ENCODE measurements around the gene KCNH6. TPM values are rescaled to one million over a fixed set of nuclear protein-coding genes. Genes with fewer than 3 reads are reported as not detected.
A peak's percentile ranks its signal among the peaks of the same experiment; 100 is the strongest.

Gene KCNH6
- total and polyA plus RNA-seq, 2 donors: 0.05 to 0.25 TPM

DNA sequence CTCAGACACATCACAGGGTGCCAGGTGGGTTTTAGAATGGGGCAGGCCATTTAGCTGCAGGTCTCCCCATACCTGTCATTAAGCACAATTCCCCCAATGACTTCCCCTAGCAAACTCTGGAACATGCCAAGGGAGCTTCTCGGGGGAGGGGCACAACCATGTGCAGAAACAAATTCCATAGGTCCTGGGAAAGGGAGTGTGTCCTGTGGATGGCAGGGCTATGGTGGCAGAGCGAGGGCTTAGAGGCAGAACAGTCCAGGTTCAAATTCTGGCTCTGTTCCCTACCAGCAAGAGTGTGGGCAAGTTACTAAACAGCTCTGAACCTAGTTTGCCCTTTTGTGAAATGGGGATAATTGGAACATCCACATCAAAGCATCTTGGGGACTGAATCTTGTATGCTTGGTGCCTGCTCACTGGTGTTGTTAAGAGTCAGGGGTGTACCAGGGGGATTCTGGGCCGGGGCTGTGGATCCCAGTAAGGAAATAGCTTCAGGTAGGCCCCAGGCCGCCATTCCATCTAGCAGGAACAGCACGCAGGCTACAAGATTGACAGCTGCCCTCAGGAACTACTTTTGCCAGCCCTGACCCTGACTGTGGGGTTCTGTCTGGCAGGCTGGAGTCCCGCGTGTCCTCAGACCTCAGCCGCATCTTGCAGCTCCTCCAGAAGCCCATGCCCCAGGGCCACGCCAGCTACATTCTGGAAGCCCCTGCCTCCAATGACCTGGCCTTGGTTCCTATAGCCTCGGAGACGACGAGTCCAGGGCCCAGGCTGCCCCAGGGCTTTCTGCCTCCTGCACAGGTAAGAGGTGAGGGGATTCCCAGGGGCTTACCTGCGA is 21.5 kb downstream of the KCNH6 start:
- Histone ChIP-seq H3K36me3 (ENCODE audit: control insufficient read depth in 2 of 2, insufficient read depth in 2 of 2, low read length in 1 of 2) (no peaks in the 10 kb centered on the region), H3K27me3 (ENCODE audit: control insufficient read depth in 2 of 2, insufficient read depth in 1 of 2, low read length in 1 of 2) (peaks cover 0 to 3% of the 10 kb centered on the region in 2 donors), H3K4me3 (ENCODE audit: low read length in 2 of 2) (no peak overlapping the region), H3K9me3 (ENCODE audit: control insufficient read depth in 2 of 2, insufficient read depth in 1 of 2, low read length in 1 of 2) (peaks cover 0 to 1% of the 10 kb centered on the region in 2 donors), H3K27ac (ENCODE audit: low read depth in 1 of 2, low read length in 1 of 2) (no peak overlapping the region), H3K4me1 (ENCODE audit: control insufficient read depth in 2 of 2, insufficient read depth in 2 of 2, low read length in 2 of 2) (peaks cover 2 to 27% of the 10 kb centered on the region in 2 donors)
- 97% methylated on average over 13 of the region's 13 CpGs for WGBS
- no peak for DNase-seq (ENCODE audit: low read depth in 6 of 9, low spot score in 9 of 9)

DNA sequence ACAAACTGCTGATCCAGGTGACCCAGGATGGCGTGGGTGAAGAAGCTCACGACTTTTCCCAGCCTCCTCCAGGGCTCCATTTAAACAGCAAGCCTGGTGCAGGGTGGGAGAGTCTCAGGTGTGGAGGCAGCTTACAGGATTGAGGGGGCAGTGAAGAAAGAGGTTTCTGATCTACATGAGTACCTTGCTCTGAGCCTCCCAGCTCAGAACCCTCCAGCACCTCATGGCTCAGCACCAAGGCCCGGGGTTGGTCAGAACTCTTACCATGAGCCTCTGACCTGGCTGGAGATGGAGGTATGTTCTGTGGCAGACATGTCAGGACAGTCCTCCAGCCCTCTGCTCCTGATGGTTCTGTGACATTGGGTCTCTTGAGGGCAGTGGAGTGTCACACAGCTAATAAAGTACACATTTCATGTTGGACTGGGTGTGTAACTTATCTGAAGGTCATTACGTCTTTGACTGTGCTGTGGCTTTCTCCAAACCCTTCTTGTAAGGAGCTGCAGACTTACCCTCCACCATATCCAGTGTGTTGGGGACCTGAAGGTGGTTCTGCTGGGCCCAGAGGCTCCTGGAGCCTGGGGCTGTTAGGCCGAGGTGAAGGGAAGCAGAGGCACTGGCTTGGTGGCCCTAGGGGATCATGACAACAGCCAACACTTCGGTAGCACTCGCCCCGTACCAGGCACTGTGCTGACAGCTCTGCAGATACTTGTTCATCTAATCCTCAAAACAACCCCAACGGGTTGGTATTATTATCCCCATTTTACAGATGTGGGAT is 23.3 kb downstream of the KCNH6 start:
- H3K4me3 ChIP-seq (ENCODE audit: low read length in 2 of 2): no peak overlapping the region
- H3K36me3 ChIP-seq (ENCODE audit: control insufficient read depth in 2 of 2, insufficient read depth in 2 of 2, low read length in 1 of 2): no peaks in the 10 kb centered on the region
- peaks cover 0 to 22% of the 10 kb centered on the region in 2 donors for H3K4me1 ChIP-seq (ENCODE audit: control insufficient read depth in 2 of 2, insufficient read depth in 2 of 2, low read length in 2 of 2)
- H3K9me3 ChIP-seq (ENCODE audit: control insufficient read depth in 2 of 2, insufficient read depth in 1 of 2, low read length in 1 of 2): peaks cover 0 to 1% of the 10 kb centered on the region in 2 donors
- no peak for DNase-seq (ENCODE audit: low read depth in 6 of 9, low spot score in 9 of 9)
- no peak overlapping the region for H3K27ac ChIP-seq (ENCODE audit: low read depth in 1 of 2, low read length in 1 of 2)
- 99% methylated on average over 9 of the region's 9 CpGs for WGBS
- no peaks in the 10 kb centered on the region for H3K27me3 ChIP-seq (ENCODE audit: control insufficient read depth in 2 of 2, insufficient read depth in 1 of 2, low read length in 1 of 2)

DNA sequence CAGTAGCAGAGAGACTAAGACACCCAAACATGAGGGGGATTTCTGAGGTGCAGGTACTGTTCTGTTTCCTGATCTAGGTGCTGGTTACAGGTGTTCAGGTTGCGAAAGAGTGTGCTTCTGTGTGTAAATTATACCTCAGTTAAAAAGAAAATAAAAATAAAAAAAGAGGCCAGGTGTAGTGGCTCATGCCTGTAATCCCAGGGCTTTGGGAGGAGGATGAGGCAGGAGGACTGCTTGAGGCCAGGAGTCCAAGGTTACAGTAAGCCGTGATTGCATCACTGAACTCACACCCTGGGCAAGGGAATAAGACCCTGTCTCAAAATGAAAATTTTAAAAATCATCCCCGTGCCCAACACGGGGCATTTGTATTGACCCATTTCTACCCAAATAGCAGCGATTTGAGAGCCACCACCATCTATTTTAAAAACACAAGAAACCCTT is 23.9 kb downstream of the KCNH6 start:
- Histone ChIP-seq H3K9me3 (ENCODE audit: control insufficient read depth in 2 of 2, insufficient read depth in 1 of 2, low read length in 1 of 2) (peaks cover 0 to under 1% of the 10 kb centered on the region in 2 donors), H3K36me3 (ENCODE audit: control insufficient read depth in 2 of 2, insufficient read depth in 2 of 2, low read length in 1 of 2) (peaks cover 0 to 2% of the 10 kb centered on the region in 2 donors)

DNA sequence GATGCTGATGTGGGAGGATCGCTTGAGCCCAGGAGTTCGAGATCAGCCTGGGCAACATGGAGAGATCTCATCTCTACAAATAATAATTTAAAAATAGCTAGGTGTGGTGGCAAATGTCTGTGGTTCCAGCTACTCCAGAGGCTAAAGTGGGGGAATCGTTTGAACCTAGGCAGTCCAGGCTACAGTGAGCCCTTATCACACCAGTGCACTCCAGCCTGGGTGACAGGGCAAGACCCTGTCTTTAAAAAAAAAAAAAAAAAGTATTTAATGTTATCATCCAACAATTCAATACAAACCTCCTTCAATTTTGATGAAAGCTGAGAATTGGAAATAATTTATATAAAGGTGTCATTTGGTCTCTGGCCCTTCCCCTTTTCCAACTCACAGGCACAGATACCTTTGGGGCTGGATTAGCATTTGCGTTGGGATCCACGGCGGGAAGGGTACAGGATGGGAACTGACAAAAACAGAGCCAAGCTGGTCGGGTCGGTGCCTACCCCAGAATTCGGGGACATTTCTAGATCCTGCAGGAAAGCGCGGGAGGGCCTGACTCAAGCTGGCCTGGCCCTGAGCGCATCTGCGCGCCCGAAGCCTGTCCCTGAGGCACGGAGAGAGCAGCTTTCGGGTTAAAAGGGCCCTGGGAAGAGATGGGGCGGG is 26.3 kb downstream of the KCNH6 start:
- WGBS: 16% methylated on average over 18 of the region's 18 CpGs
- no peak for DNase-seq (ENCODE audit: low read depth in 6 of 9, low spot score in 9 of 9)
- Histone ChIP-seq H3K4me3 (ENCODE audit: low read length in 2 of 2) (peak overlapping the region; percentile 49 to 96), H3K9me3 (ENCODE audit: control insufficient read depth in 2 of 2, insufficient read depth in 1 of 2, low read length in 1 of 2) (no peaks in the 10 kb centered on the region), H3K36me3 (ENCODE audit: control insufficient read depth in 2 of 2, insufficient read depth in 2 of 2, low read length in 1 of 2) (peaks cover 0 to 3% of the 10 kb centered on the region in 2 donors), H3K4me1 (ENCODE audit: control insufficient read depth in 2 of 2, insufficient read depth in 2 of 2, low read length in 2 of 2) (peaks cover 14 to 21% of the 10 kb centered on the region in 2 donors), H3K27ac (ENCODE audit: low read depth in 1 of 2, low read length in 1 of 2) (peak overlapping the region; percentile 85 to 87), H3K27me3 (ENCODE audit: control insufficient read depth in 2 of 2, insufficient read depth in 1 of 2, low read length in 1 of 2) (no peaks in the 10 kb centered on the region)

More for the DNA sequence above, 23.9 kb downstream of the KCNH6 start:
- DNase-seq (ENCODE audit: low read depth in 6 of 9, low spot score in 9 of 9): no peak
- WGBS: 76% methylated on average over 5 of the region's 5 CpGs
- no peak overlapping the region for H3K4me3 ChIP-seq (ENCODE audit: low read length in 2 of 2)
- no peak overlapping the region for H3K27ac ChIP-seq (ENCODE audit: low read depth in 1 of 2, low read length in 1 of 2)
- H3K4me1 ChIP-seq (ENCODE audit: control insufficient read depth in 2 of 2, insufficient read depth in 2 of 2, low read length in 2 of 2): peaks cover 3 to 27% of the 10 kb centered on the region in 2 donors
- H3K27me3 ChIP-seq (ENCODE audit: control insufficient read depth in 2 of 2, insufficient read depth in 1 of 2, low read length in 1 of 2): no peaks in the 10 kb centered on the region

DNA sequence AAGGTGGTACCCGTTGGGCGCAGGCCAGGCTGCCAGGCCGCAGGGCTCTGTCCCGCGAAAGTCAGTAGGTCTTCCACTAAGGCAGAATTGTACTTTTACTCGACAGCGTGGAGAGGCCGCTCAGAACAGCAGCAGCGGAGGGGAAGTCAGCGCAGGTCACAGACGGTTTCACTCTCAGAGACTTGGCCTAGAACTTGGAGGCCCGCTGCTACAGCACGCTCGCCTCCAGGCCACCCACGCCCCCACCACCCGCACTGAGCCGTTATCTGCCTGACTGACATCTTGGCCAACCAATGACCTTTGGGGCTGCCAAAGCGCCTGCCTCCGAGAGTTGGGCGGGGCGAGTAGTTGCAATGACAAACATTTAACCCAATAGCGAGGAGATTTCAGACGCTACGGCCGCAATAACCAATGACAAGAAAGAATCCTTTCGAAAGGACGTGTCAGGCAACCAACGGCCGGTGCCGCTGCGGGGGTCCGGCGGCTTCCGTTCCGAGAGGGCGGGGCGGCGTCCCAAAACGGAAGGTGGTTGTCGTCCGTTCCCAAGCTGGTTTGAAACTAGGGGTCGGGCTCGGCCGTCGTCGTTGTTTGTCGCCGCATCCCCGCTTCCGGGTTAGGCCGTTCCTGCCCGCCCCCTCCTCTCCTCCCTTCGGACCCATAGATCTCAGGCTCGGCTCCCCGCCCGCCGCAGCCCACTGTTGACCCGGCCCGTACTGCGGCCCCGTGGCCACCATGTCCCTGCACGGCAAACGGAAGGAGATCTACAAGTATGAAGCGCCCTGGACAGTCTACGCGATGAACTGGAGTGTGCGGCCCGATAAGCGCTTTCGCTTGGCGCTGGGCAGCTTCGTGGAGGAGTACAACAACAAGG is 27.0 kb downstream of the KCNH6 start, which contains the start of gene DCAF7:
DCAF7 (plus strand) TSS at position 532 of the 871 bp plus-strand sequence; CDS start at position 733, 201 bp downstream.
- H3K27ac ChIP-seq (ENCODE audit: low read depth in 1 of 2, low read length in 1 of 2): peak within 1 kb of the TSS; percentile 87 to 89
- peak; percentile 99 to 100 (median 100) for DNase-seq (ENCODE audit: low read depth in 6 of 9, low spot score in 9 of 9)
- H3K4me3 ChIP-seq (ENCODE audit: low read length in 2 of 2): peak within 1 kb of the TSS; percentile 61 to 96
- peaks cover 0 to 7% of the 10 kb centered on the region in 2 donors for H3K36me3 ChIP-seq (ENCODE audit: control insufficient read depth in 2 of 2, insufficient read depth in 2 of 2, low read length in 1 of 2)
- under 1% methylated on average over 72 of the region's 72 CpGs for WGBS
- peaks cover 14 to 20% of the 10 kb centered on the region in 2 donors for H3K4me1 ChIP-seq (ENCODE audit: control insufficient read depth in 2 of 2, insufficient read depth in 2 of 2, low read length in 2 of 2)
- no peaks in the 10 kb centered on the region for H3K27me3 ChIP-seq (ENCODE audit: control insufficient read depth in 2 of 2, insufficient read depth in 1 of 2, low read length in 1 of 2)
- no peaks in the 10 kb centered on the region for H3K9me3 ChIP-seq (ENCODE audit: control insufficient read depth in 2 of 2, insufficient read depth in 1 of 2, low read length in 1 of 2)

DNA sequence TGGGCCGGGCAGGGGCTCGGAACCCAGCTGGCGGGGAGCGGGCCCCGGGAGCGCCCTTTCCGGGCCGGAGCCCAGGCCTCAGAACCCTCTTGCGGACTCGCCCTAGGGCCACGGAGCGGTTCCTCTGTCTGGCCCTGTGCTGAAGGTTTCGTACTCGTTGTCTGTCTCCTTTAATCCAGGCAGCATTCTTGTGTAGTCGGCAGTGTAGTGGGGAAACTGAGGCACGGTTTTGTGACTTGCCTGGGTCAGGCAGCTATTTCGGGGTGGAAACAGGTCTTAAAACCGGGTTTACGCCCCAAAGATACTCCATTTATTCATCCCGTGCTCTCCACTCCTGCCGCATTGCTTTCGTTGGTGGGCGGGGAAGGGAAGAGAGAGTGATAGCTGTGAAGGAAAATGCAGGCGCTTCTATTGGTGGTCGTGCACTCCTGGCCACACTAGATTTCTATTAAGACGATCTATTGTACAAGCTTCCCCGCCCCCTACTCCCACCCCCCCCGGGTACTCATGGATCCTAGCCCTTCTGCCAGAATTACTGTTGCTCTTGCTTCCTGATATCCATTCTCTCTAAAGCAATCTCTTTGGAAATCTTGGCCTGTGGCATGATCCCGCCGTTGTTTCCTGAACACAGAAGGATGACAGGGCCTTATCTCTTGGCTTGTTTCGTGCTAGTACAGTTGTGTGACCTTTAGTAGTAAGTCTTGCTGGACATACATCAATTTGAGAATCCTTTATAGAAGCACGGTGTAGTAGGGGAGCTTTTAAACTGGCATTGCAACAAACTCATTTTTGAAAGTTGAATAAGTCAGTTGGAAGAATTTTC is 27.9 kb downstream of the KCNH6 start:
- Histone ChIP-seq H3K4me1 (ENCODE audit: control insufficient read depth in 2 of 2, insufficient read depth in 2 of 2, low read length in 2 of 2) (peaks cover 14 to 20% of the 10 kb centered on the region in 2 donors), H3K27ac (ENCODE audit: low read depth in 1 of 2, low read length in 1 of 2) (peak overlapping the region; percentile 84 to 89), H3K36me3 (ENCODE audit: control insufficient read depth in 2 of 2, insufficient read depth in 2 of 2, low read length in 1 of 2) (peaks cover 0 to 12% of the 10 kb centered on the region in 2 donors), H3K9me3 (ENCODE audit: control insufficient read depth in 2 of 2, insufficient read depth in 1 of 2, low read length in 1 of 2) (no peaks in the 10 kb centered on the region), H3K27me3 (ENCODE audit: control insufficient read depth in 2 of 2, insufficient read depth in 1 of 2, low read length in 1 of 2) (no peaks in the 10 kb centered on the region), H3K4me3 (ENCODE audit: low read length in 2 of 2) (peak overlapping the region; percentile 61 to 96)
- DNase-seq (ENCODE audit: low read depth in 6 of 9, low spot score in 9 of 9): peak in 3 of 9 donors; percentile 15 to 46 (median 17)
- under 1% methylated on average over 32 of the region's 32 CpGs for WGBS

- no peak for DNase-seq (ENCODE audit: low read depth in 6 of 9, low spot score in 9 of 9)
- Histone ChIP-seq H3K27me3 (ENCODE audit: control insufficient read depth in 2 of 2, insufficient read depth in 1 of 2, low read length in 1 of 2) (no peaks in the 10 kb centered on the region), H3K4me1 (ENCODE audit: control insufficient read depth in 2 of 2, insufficient read depth in 2 of 2, low read length in 2 of 2) (peaks cover 14 to 20% of the 10 kb centered on the region in 2 donors), H3K27ac (ENCODE audit: low read depth in 1 of 2, low read length in 1 of 2) (no peak overlapping the region), H3K4me3 (ENCODE audit: low read length in 2 of 2) (peak overlapping the region; percentile 34 to 96), H3K36me3 (ENCODE audit: control insufficient read depth in 2 of 2, insufficient read depth in 2 of 2, low read length in 1 of 2) (peaks cover 0 to 14% of the 10 kb centered on the region in 2 donors), H3K9me3 (ENCODE audit: control insufficient read depth in 2 of 2, insufficient read depth in 1 of 2, low read length in 1 of 2) (no peaks in the 10 kb centered on the region)
- 84% methylated on average over 6 of the region's 6 CpGs for whole genome bisulfite sequencing
These were observed 29.1 kb downstream of the KCNH6 start for GRCh38 chr17:63552211-63552610.
